Heart left ventricle (tissue), 16 donors: ENCODE data around the gene E2F1. TPM values are rescaled to one million over a fixed set of nuclear protein-coding genes. Genes with fewer than 3 reads are reported as not detected.
A peak's percentile ranks its signal among the peaks of the same experiment; 100 is the strongest.

Source experiments
- ATAC-seq, 4 donors: fragments of 200-7000 bp; cut with Tn5 transposase; one replicate each; pipeline ENCODE4 v1.9.1; 2020 to 2022; ENCODE audit warnings: moderate library complexity in 4 of 4, mild to moderate bottlenecking in 3 of 4, moderate number of reproducible peaks in 1 of 4
- DNase-seq, 5 donors: peaks; one replicate each; pipeline ENCODE4 v3.0.0-alpha.2; 2020
- H3K27ac ChIP-seq, 12 donors: fragments of 200-600 bp; sonication (generic) in 4 of 12; one replicate each; pipeline versions ENCODE4 v1.5.0 to v1.8.0; 2016 to 2022; ENCODE audit warnings: mild to moderate bottlenecking in 2 of 12
- H3K27me3 ChIP-seq, 9 donors: fragments of 200-600 bp; sonication (generic) in 2 of 9; one replicate each; pipeline versions ENCODE4 v1.5.1 to v1.8.0; 2016 to 2022; ENCODE audit warnings: mild to moderate bottlenecking in 3 of 9
- H3K36me3 ChIP-seq, 9 donors: fragments of 200-600 bp; sonication (generic) in 2 of 9; one replicate each; pipeline versions ENCODE4 v1.5.0 to v1.8.0; 2018 to 2022; ENCODE audit warnings: mild to moderate bottlenecking in 2 of 9
- H3K4me1 ChIP-seq, 12 donors: fragments of 200-600 bp; sonication (generic) in 4 of 12; one replicate each; pipeline versions ENCODE4 v1.5.0 to v1.8.0; 2016 to 2022; ENCODE audit warnings: mild to moderate bottlenecking in 3 of 12
- H3K4me3 ChIP-seq, 12 donors: fragments of 200-600 bp; sonication (generic) in 4 of 12; one replicate each; pipeline versions ENCODE4 v1.5.0 to v1.8.0; 2017 to 2022; ENCODE audit warnings: mild to moderate bottlenecking in 9 of 12, moderate library complexity in 4 of 12
- H3K9me3 ChIP-seq, 12 donors: fragments of 200-600 bp; sonication (generic) in 4 of 12; one replicate each; pipeline versions ENCODE4 v1.5.0 to v1.8.0; 2016 to 2022; ENCODE audit warnings: mild to moderate bottlenecking in 1 of 12
- POLR2A ChIP-seq, 2 donors: fragments of 450-650 bp; IDR thresholded peaks; one replicate each; pipeline ENCODE4 v1.6.1; 2017; ENCODE audit warnings: antibody characterized with exemption in 2 of 2, mild to moderate bottlenecking in 2 of 2, moderate library complexity in 2 of 2
- WGBS, 4 donors: extraction: QIAGEN DNeasy Blood & Tissue Kit in 2 of 4; methylation state at CpG; one replicate each; pipeline versions ENCODE4 v1.1.5 to v1.1.7; 2013 to 2018; 5-methylcytosine and 5-hydroxymethylcytosine counted together
- intact Hi-C, 10 donors: fragments of 100-400 bp; cut with DNase I; formaldehyde crosslinking; loops; one replicate each; pipeline versions ENCODE4 v1.11.1 to v1.14.2; 2022
- polyA plus RNA-seq, 2 donors: library from polyadenylated mRNA; stranded (reverse); fragments of 200-250 nt; gene quantifications; one replicate each; pipeline ENCODE4 v1.2.3, GENCODE V29; 2013
- total RNA-seq, 9 donors: library from RNA; depleted of rRNA in 2 of 9; stranded (reverse); fragments of >200 nt in 2 of 9; fragmentation: NEBNext Ultra II Directional in 3 of 9; extraction: Animal tissue kit (Norgen Biotek cat#: 25700) in 3 of 9; gene quantifications; one replicate each; pipeline versions ENCODE4 v1.1.0 to v1.2.4, GENCODE V29; 2016 to 2023
- TF ChIP-seq, protein P1 (sequence below), 12 donors: fragments of 200-600 bp; sonication (generic) in 4 of 12; IDR thresholded peaks; one replicate each; pipeline versions ENCODE4 v1.5.0 to v1.8.0; 2018 to 2022; ENCODE audit warnings: antibody characterized with exemption in 12 of 12, mild to moderate bottlenecking in 5 of 12
- donor health status: ischemic (EF 13 %, LVEDD 7.1; RV severe dilation, severe dysfunction).
- donor health status: healthy with polysubstance abuse.
- donor health status: DM: no; HTN: yes; CAD: no.
- donor health status: DM: no; HTN: no; CAD: no.
- donor health status: ischemic (EF 25% LVEDD 6.9; RV normal size, moderate dysfunction).
- donor health status: ischemic (EF 25% LVEDD 5.7; RV mildly dilated, moderate dysfunction).
- donor health status: healthy.
- donor health status: DM: yes; HTN: yes; CAD: no.
- donor health status: ischemic (EF 35%, LVEDD 5.7; RV mildly dilated, moderate dysfunction).
- donor health status: nonischemic (EF 11% LVEDD 7.7; RV severe dilation, severe dysfunction).
- donor health status: DM: yes; HTN: yes; CAD: no.
- donor health status: PGD.
- donor health status: ischemic (EF 29% LVEDD 5.4; RV normal size, mild dysfunction).
- donor health status: nonischemic (EF 23%, LVEDD 6.1; RV moderate dilation, normal function).

E2F1 gene
- total and polyA plus RNA-seq, 11 donors: 0.32 to 6.4 (median 1.1) TPM

DNA sequence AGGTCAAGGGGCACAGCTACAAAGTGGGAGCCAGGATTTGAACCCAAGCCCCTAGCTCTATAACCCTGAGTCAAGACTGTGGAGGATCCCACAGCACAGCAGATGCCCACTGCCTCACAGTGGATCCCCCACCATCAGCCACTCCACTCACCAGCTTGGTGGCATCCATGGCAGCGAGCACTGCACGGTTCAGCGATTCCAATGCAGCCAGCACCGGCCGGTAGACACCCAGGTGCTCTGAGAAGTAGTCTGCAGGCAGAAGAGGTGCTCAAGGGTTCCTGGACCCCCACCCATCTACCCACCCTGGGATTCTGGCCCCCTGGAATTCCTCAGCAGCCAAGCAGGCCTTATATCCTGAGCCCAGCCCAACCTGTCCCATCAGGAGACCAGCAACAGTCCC lies 17.0 kb downstream of the E2F1 start:
- Histone ChIP-seq H3K9me3 (no peaks in the 10 kb centered on the region), H3K4me3 (no peak overlapping the region), H3K4me1 (peaks cover 3 to 60% (median 38%) of the 10 kb centered on the region in 12 donors), H3K27me3 (no peaks in the 10 kb centered on the region), H3K27ac (no peak overlapping the region), H3K36me3 (peaks cover 0 to 34% (median 8%) of the 10 kb centered on the region in 9 donors)
- 96 to 100% (median 98%) methylated on average over 4 to 5 of the region's 5 CpGs for WGBS, 4 donors
- no peak for TF ChIP-seq POLR2A (IDR thresholded peaks at IDR 0.05)
- TF ChIP-seq, protein P1, sequence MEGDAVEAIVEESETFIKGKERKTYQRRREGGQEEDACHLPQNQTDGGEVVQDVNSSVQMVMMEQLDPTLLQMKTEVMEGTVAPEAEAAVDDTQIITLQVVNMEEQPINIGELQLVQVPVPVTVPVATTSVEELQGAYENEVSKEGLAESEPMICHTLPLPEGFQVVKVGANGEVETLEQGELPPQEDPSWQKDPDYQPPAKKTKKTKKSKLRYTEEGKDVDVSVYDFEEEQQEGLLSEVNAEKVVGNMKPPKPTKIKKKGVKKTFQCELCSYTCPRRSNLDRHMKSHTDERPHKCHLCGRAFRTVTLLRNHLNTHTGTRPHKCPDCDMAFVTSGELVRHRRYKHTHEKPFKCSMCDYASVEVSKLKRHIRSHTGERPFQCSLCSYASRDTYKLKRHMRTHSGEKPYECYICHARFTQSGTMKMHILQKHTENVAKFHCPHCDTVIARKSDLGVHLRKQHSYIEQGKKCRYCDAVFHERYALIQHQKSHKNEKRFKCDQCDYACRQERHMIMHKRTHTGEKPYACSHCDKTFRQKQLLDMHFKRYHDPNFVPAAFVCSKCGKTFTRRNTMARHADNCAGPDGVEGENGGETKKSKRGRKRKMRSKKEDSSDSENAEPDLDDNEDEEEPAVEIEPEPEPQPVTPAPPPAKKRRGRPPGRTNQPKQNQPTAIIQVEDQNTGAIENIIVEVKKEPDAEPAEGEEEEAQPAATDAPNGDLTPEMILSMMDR (IDR thresholded peaks at IDR 0.05): no peak
- intact Hi-C loops: loop anchor here in 6 of 10 donors (2.0 to 5.0 kb wide), 5 partner anchors 63 to 267 kb away; partner anchors contain the start of genes CDK5RAP1 (in 1 of the 6) and ZNF341 (in 1 of the 6)
- ATAC-seq (no peak), DNase-seq (peak in 1 of 5 donors; percentile 25)

DNA sequence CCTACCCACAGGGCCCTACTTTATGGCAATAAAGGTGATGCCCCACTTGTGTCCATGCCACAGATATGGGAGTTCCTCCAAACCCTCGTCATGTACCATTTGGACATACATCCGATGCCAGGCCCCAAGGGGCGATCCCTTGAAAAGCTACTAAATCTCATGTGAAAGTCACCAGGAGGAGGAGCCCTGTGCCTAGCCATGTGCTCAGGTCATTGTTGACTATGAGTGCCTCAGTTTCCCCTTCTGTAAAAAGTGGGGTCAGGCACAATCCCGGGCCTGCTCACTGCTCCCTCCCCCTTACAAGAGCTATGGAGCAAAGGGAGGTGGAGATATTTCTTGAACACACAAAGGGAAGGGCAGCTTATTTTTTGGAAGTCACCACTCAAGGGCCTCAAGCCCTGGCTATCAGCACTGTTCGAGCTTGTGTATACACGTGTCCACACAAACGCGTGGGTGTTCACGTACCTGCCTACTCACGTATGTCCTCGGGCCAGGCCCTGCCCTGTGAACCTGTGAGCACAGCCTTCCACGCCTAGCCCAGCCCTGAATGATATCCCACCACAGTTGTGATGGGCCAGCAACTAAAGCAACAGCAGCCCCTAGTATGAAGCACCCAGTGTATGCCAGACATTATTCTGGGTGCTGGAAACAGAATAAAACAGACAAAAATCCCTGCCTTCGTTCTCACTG lies 17.6 kb downstream of the E2F1 start:
- H3K4me1 ChIP-seq: peaks cover 3 to 63% (median 42%) of the 10 kb centered on the region in 12 donors
- DNase-seq (peak in 1 of 5 donors; percentile 20), ATAC-seq (no peak)
- intact Hi-C loops: loop anchor here in 6 of 10 donors (2.0 to 5.0 kb wide), 5 partner anchors 64 to 266 kb away; partner anchors contain the start of genes CDK5RAP1 (in 1 of the 6) and ZNF341 (in 1 of the 6)
- no peaks in the 10 kb centered on the region for H3K27me3 ChIP-seq
- H3K27ac ChIP-seq: peak overlapping the region in 4 of 12 donors; percentile 39 to 94 (median 82)
- no peaks in the 10 kb centered on the region for H3K9me3 ChIP-seq
- WGBS, 4 donors: 81 to 91% (median 90%) methylated on average over 13 of the region's 13 CpGs
- no peak for TF ChIP-seq POLR2A (IDR thresholded peaks at IDR 0.05)
- TF ChIP-seq, protein P1 (IDR thresholded peaks at IDR 0.05): no peak
- peaks cover 0 to 34% (median 8%) of the 10 kb centered on the region in 9 donors for H3K36me3 ChIP-seq
- peak overlapping the region in 2 of 12 donors; percentile 72 to 74 for H3K4me3 ChIP-seq

DNA sequence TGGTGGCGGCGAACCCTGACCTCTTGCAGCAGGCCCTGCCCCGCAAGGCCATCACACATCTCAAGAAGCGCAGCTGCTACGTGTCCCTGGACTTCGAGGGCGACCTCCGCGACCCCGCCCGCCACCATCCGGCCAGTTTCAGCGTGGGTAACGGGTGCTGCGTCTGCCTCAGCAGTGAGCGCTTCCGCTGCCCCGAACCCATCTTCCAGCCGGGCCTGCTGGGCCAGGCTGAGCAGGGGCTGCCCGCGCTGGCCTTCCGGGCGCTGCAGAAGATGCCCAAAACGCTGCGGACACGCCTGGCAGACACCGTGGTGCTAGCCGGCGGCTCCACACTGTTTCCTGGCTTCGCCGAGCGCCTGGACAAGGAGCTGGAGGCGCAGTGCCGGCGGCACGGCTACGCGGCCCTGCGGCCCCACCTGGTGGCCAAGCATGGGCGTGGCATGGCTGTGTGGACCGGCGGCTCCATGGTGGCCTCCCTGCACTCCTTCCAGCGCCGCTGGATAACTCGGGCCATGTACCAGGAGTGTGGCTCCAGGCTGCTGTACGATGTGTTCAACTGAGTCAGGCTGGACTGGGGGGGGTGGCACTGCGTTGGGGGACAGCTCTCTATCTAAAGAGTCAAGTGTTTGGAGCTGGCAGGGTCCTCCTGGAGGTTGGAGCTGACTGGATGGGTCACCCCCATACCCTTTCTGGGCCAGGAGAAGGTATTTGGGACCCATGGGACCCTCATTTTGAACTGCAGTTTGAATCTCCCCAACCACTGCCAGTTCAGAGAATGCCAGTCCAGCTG lies 18.3 kb downstream of the E2F1 start:
- 9 to 19% (median 13%) methylated on average over 23 to 47 of the region's 47 CpGs for WGBS, 4 donors
- no peak for TF ChIP-seq POLR2A (IDR thresholded peaks at IDR 0.05)
- TF ChIP-seq, protein P1 (IDR thresholded peaks at IDR 0.05): peak; percentile 83 to 95 (median 90)
- peak; percentile 81 to 91 (median 83) for DNase-seq
- peaks cover 0 to 34% (median 8%) of the 10 kb centered on the region in 9 donors for H3K36me3 ChIP-seq
- H3K27me3 ChIP-seq: no peaks in the 10 kb centered on the region
- intact Hi-C loops: loop anchor here in 6 of 10 donors (2.0 to 5.0 kb wide), 5 partner anchors 64 to 266 kb away; partner anchors contain the start of genes CDK5RAP1 (in 1 of the 6) and ZNF341 (in 1 of the 6)
- ATAC-seq: peak; percentile 13 to 58 (median 54)
- H3K4me1 ChIP-seq: peaks cover 3 to 63% (median 41%) of the 10 kb centered on the region in 12 donors
- H3K9me3 ChIP-seq: no peaks in the 10 kb centered on the region
- peak overlapping the region; percentile 19 to 74 (median 62) for H3K4me3 ChIP-seq
- peak overlapping the region in 11 of 12 donors; percentile 76 to 94 (median 85) for H3K27ac ChIP-seq
